ENCODE measurements around the gene ZBTB5.
A peak's percentile ranks its signal among the peaks of the same experiment; 100 is the strongest.

ZBTB5 gene

DNA sequence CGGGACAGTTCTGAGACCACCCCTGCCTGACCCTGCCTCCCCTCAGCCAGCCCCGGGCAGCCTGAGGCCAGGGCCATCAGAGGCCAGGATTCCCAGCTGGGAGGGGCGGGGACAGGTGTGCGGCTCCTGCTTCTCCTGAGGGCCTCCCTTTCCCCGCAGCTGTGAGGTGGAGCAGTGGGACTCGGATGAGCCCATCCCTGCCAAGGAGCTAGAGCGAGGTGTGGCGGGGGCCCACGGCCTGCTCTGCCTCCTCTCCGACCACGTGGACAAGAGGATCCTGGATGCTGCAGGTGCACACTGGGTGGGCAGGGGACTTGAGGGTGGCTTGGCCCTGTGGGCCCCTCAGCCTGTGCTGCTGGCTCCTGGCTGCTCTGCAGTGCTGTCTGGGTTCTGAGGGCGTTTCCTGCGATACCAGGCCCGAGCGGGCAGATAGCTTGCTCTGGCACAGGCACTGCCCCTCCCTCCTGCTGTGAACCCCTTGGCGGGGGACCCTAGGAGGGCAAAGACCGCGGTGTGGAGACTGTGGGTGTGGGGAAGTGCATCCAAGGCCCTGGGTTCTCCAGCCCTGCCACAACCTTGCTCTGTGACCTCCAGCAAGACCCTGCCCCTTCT is 40.5 kb downstream of the ZBTB5 start:
- no peak for DNase-seq (ENCODE audit: low read depth in 2 of 2)

DNA sequence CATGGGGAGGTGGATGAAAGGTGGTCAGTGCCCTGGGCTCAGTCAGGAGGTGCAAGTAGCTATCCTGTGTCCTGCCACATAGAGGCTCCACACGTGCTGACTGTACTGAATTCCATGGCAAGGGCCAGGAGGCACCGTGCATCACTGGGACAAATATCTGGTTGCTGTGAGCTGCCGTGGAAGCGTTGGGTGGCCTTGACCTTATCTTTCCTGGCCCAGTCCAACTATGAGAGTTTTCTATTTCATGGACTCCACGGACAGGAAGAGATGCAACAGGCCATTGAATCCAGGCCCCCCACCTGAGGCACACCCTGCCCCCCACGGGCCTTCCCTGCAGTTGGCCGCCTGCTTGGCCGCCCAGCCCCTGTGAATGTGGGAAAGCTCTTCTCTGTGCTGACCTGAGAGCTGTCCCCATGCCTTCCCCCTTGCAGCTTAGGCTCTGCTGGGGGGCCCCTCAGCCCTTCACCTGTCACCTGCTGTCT is 41.0 kb downstream of the ZBTB5 start:
- no peak for DNase-seq (ENCODE audit: low read depth in 2 of 2)

DNA sequence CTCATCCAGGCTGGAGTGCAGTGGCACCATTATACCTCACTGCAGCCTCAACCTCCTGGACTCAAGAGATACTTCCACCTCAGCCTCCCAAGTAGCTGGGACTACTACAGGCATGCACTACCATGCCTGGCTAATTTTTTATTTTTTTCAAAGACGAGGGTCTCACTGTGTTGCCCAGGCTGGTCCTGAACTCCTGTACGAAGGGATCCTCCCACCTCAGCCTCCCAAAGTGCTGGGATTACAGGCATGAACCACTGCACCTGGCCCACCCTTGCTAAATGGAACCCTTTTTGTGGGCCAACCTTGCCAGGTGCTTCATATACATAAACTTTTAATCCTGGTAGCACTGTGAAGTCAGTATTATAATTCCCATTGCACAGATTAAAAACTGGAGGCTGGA is 41.7 kb downstream of the ZBTB5 start:
- DNase-seq (ENCODE audit: low read depth in 2 of 2) = no peak

DNA sequence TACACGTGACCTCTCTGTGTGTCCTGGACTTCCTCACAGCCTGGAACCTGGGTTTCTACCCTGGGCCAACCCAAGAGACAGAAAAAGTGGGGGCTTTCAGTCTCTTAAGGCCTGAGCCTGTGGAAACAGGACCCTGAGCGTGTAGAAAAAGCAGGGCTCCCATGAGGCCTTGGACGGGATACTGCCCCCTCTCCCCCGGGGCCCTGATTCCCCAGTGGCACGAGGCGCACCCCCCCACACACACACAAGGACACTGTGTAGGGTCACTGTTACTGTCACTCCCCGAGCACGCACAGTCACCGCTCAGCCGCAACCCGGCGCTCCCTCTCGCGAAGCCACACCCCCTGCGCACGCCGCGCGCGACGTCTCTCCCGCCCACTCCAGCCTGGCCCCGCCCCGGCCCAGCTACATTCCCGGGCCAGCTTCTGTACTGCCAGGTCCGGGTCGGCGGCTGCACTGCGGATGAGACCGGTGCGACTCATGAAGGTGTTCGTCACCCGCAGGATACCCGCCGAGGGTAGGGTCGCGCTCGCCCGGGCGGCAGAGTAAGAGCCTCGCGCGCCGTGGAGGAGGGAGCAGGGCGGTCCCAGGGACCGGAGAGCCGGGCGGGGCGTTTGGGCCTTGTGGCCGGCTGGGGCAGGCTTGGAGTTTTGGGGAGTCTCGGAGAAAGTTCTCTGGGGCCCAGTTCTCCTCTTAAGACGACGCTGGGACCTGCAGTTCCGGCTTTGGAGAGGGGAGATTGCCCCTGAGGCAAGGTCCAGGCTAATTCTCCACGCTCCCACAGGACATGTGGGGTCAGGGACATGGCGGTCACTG is 42.8 kb downstream of the ZBTB5 start, which contains the start of gene GRHPR:
Gene GRHPR (plus strand): TSS at position 408 of the 816 bp plus-strand sequence. CDS start 55 bp downstream, at position 463.
- peak; percentile 69 to 85 for DNase-seq (ENCODE audit: low read depth in 2 of 2)

DNA sequence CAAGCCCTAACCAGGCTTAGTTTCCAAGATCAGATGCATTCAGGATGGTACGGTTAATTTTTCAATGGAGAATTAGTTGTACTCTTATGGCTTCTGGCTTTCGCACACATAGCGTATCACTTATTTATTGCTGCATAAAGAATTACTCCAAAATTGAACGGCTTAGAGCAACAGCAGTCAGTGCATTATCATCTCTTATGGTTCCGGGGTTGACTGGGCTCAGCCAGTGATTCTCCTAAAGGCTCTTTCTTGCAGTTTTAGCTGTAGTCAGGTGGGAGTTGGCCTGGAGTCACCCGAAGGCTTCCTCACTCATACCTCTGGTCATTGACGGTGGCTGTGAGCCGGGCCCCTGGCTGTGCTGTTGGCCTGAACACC is 43.3 kb downstream of the ZBTB5 start:
- DNase-seq (ENCODE audit: low read depth in 2 of 2) = no peak

DNA sequence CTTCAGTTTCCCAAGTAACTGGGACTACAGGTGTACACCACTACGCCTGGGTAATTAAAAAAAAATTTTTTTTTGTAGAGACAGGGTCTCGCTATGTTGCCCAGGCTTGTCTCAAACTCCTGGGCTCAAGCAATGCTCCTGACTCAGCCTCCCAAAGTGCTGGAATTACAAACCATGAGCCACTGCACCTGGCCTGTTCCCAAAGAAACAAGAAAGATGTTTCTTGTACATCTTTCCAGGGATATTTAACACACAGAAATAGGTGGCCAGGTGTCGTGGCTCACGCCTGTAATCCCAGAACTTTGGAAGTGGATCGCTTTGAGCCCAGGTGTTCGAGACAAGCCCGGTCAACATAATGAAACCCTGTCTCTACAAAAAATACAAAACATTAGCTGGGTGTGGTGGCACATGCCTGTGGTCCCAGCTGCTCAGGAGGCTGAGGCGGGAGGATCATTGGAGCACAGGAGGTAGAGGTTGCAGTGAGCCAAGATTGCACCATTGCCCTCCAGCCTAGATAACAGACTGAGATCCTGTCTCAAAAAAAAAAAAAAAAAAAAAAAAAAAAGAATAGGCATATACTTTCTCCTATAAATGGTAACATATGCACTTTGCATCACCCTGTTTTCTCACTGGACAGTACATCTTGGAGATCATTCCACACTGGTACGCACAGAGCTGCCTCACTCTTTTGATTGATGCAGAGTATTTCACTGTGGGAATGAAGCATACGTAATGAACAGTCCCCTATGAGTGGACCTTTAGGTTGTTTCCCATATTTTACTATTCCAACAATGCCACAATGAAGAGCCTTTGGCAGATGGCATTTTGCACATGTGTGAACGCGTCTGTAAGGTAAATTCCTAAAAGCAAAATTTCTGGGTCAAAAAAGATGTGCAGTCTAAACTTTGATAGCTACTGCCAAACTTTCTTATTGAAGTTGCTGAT is 44.7 kb downstream of the ZBTB5 start:
- DNase-seq (ENCODE audit: low read depth in 2 of 2) = no peak

DNA sequence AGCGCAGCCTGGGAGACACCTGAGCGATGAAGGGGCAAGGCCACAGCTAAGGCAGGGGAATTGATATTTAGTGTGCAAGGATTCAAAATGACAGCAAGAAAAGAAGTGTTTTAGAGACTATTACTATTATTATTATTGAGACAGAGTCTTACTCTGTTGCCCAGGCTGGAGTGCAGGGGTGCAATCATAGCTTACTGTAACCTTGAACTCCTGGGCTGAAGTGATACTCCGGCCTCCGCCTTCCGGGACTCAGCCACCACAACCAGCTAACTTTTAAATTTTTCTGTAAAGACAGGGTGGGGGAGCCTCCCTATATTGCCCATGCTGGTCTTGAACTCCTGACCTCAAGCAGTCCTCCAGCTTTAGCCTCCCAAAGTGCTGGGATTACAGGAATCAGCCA is 46.0 kb downstream of the ZBTB5 start:
- DNase-seq (ENCODE audit: low read depth in 2 of 2) = no peak

DNA sequence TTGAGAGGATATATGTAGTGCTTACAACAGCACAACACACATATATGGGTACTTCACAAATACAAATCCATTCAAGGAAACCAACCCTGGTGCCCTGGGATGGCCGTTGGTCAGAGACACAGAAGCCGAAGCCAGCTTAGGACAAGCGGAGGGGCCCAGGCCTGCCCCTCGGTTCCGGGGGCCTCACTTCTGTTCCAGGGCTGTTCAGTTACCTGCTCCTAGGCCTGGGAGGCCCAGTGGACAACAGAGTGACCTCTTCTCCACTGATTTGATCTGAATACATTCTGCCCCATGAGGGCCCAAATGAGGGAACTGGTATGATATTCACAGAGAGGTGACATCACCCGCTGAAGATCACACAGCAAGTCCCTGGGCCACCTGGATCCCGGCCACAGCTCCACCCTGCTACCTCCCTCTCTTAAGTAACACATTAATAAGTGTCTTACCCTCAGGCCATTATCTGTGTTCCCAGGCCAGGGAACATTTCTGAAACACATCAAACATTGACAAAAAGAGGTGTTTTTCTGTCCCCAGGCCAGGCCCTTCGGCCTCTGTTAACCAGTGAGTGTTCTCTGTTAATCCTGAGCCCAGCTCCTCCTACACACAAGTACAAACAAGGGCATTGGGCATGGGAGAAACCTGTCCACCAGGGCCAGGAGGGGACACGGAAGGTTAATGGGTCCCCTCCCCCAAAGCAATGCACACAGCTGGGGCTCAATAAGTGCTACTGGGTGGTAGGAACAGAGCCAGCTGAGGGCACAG is 47.2 kb downstream of the ZBTB5 start:
- no peak for DNase-seq (ENCODE audit: low read depth in 2 of 2)

DNA sequence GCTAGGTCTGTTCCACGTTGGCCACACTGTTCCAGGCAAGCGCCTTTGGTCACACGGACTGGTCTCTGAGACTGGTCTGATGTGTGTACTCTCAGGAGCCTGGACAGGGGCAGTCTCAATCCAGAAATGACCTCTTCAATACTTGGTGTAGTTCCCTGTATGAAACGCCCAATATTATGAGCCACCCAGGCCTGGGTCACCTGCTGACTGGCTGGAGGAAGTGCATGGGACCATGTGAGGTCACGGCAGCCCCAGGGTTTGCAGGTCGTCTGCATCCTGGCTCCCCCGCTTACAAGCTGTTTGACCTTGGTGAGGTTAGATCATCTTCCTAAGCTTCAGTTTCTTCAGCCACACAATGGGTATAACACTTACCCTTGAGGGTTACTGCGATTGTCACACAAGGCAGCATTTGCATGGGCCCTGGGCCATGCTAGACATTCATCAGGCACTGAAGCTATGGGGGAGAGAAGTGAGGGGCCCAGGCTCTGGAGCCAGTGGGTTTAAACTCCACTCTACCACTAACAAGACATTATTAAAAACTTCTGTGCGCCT is 47.9 kb downstream of the ZBTB5 start:
- no peak for DNase-seq (ENCODE audit: low read depth in 2 of 2)

DNA sequence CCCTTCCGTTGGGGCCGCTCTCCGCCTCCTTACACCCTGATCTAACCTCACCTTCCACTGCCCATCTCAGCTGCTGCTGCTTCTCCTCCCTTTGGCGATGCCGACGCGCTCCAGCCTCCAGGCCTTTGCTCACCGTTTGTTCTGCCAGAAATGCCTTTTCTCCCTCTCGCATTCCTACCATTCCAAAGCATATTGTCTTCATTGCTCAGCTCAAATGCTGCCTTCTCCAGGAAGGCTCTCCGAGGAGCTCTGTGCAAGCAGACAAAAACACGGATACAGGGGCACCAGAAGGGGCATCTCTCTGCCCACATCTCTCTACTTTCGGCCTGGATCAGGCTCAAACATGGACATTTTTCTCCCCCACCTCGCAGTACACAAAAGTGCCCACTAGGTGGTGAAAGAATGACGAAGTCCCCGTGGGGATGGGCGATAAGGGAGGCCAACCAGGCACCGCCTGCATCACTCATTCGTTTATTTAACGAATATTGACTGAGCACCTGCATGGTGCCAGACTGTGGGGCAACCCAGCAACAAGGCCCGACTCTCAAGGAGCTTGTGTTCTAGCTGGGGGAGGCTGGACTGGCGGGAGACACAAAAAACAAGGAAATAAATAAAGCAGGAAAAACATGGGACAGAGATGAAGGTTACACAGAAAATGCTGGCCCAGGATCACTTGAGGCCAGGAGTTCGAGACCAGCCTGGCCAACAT is 50.1 kb downstream of the ZBTB5 start:
- DNase-seq (ENCODE audit: low read depth in 2 of 2) = peak; percentile 41 to 64

DNA sequence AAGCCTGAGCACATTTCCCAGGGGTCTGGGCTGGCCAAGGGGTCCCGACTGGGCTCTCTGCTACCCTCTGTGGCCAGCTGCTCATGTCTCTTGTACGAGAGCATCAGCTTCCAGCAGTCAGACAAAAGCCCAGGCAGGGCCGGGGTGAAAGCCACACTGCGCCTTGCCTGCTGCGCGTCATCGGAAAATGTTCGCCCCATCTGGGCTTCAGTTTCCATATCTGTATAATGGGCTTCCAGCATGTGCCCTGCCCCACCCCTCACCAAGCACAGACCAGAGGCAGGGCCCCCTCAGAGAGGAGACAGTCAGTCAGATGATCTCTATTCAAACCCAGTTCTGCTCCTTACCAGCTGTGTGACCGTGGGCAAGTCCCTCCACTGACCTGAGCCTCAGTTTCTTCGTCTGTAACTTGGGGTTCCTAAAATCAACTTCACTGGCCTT is 50.7 kb downstream of the ZBTB5 start:
- DNase-seq (ENCODE audit: low read depth in 2 of 2) = no peak

DNA sequence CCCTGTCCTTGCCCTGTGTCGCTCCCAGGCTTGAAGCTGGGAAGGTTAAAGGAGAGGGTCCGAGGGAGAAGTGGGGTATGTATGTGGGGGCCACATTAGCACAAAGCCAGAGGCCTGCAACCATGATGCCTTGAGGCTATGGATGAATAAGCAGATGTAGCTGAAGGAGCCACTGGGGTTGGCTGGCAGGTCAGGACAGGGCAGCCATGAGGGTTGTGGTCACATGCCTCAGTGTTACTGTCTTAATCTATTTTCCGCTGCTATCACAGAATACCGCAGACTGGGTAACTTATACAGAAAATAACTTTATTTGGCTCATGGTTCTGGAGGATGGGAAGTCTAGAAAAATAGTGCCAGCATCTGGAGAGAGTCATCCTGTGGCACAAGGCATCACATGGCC is 51.9 kb downstream of the ZBTB5 start:
- no peak for DNase-seq (ENCODE audit: low read depth in 2 of 2)

DNA sequence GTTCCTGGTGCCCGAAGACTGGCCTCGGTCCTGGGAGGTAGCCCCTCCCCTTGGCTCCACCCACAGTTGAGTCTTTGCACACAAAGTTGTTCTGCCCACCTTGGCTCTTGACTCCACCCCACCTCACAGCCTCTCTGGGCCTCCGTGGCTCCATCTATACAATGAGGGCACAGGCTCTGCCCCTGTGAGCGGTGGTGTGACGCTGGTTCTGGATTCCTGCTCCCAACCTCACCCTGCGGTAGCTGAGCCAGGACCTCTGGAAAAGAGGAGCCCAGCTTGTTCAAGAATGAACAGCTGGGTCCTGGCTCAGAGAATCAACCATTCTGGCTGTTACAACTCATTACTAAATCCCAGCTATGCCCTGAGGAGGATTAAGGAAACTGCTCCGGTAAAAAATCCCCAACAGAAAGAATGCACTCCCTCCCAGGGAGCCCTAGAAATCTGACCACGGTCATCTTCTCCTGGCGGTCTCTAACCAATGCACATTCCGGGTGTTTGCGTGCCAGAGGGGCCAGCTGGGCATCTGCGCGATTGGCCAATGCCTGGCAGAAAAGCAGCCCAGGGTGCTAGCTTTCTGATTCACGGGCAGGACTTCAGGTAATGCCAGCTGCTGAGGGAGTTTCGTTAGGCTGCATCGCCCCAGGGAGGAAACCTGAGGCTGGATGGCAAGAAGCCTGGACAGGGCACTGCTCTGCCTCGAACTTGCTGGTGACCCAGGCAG is 52.7 kb downstream of the ZBTB5 start:
- DNase-seq (ENCODE audit: low read depth in 2 of 2) = no peak

DNA sequence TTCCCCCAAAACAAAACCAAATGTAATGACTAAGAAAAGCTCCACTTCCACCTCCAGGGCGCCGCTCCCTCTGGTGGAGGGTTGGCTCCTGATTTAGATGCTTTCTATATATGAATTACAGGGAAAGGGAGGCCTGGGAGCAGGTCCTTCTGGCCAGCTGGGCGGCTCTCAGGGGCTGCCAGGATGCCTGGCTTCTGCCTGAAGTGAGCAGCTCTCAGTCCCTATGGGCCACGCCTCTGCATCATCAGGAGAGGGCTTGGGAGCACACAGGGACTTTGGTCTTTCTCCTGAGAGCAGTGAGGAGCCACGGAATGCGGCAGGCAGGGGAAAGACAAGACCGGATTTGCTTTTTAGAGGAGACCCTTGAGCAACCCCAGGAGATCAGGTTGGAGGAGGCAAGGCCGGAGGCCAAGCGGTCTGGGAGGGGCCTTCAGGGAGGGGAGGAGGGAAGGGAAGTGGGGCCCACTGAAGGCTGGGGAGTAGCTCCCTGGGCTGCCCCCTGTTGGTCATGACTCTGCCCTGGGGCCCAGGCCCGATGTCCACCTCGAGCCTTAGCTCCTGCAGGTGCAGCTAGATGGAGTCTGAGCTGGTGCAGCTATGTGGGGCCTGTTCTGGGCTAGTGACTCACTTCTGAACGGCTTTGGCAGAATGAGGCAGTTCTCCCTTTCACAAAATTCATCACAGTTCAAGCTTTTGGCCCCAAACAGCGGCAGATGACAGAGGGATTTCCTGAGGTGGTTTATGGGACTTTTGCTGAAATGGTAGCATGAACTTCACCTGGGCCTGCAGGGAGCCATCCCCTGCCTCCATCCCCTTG is 54.1 kb downstream of the ZBTB5 start:
- DNase-seq (ENCODE audit: low read depth in 2 of 2) = no peak

DNA sequence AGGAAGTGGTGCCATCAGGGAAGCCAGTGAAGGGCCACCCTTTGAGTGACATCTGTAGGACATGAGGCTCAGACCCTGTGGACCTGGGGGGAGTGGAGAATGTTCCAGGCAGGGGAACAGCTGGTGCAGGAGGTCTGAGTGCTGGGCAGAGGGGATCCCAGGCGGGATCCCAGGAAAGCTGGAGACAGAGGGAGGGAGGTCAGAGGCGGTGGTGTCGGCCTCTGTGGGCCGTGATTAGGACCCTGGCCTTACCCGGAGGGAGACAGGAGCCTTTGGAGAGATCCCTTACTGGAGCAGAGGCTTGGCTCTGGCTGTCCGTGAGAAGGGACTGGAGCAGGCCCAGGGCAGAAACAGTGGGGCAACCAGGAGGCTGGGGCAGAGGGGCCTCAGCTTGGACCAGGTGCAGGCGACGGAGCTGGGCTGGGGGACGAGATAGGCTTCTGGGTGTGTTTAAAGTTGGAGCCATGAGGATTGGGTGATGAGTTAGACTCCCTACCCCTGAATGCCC is 54.8 kb downstream of the ZBTB5 start:
- no peak for DNase-seq (ENCODE audit: low read depth in 2 of 2)

DNA sequence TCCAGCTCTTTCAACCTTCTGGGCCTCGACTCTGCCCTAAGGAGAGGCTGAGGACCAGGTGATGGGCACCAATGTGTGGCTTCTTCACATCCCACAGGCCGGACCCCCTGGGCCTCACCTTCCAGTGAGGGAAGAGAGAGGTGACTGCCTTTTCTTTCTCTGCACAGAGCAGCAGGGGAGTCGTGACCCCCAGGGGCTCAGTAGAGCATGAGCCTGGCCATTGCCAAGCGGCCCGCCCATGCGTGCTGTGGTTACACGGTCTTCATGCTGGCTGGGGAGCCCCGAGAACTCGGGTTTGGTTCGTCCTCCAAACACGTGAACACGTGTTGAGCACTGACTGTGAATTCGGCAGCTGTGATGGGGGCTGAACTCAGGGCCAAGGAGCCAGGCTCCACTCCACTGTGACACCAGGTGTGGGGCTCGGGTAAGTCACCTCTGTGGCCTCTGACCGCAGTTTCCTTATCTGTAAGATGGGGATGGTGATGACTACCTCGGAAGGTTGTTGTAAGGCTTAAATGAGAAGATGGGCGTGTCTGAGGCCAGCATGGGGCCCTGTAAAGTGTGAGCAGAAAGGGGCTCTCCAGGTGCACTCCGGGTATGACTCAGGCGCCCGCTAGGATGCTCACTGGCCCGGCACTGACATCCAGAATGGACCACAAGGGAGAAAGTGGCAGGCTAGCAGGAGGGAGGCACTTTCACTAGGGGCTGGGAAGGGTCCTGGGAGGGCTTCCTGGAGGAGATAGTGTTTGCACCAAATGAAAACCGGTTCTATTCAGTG is 56.1 kb downstream of the ZBTB5 start:
- peak; percentile 18 to 26 for DNase-seq (ENCODE audit: low read depth in 2 of 2)

DNA sequence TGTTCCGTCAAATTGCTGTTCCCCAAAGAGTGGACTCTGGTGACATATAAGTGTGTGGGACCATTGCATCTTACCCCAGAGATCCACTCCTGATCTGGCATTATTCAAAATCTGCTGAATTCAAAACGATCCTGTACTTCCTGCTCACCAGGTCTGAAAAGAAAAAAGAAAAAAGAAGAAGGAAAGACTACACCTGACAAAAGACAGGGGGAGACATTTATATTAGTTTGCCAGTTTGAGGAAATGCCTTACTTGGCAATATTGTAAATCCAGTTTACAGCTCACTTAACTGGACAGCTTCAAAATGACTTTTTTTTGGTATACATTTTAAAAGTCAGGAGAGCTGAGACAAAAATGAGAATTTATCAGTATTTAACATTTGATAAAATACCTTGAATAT is 57.8 kb downstream of the ZBTB5 start:
- no peak for DNase-seq (ENCODE audit: low read depth in 2 of 2)

Measured in stimulated activated CD4-positive, alpha-beta T cell treated with anti-CD3 and anti-CD28 coated beads, Interleukin-1b, Interleukin-23, amount 100 ng/mL, for 1 hour (primary cell).